GM19452 (cell line): ENCODE measurements around the gene RNU6-9.

Source experiments
- ATAC-seq: cut with Tn5 transposase; IDR thresholded peaks from one replicate; pipeline ENCODE4 v1.9.1; 2021; ENCODE audit not compliant: unreplicated experiment

RNU6-9 gene

GRCh38 chr19:861141-861755, 32.0 kb upstream of the RNU6-9 start:
- no peak for ATAC-seq

DNA sequence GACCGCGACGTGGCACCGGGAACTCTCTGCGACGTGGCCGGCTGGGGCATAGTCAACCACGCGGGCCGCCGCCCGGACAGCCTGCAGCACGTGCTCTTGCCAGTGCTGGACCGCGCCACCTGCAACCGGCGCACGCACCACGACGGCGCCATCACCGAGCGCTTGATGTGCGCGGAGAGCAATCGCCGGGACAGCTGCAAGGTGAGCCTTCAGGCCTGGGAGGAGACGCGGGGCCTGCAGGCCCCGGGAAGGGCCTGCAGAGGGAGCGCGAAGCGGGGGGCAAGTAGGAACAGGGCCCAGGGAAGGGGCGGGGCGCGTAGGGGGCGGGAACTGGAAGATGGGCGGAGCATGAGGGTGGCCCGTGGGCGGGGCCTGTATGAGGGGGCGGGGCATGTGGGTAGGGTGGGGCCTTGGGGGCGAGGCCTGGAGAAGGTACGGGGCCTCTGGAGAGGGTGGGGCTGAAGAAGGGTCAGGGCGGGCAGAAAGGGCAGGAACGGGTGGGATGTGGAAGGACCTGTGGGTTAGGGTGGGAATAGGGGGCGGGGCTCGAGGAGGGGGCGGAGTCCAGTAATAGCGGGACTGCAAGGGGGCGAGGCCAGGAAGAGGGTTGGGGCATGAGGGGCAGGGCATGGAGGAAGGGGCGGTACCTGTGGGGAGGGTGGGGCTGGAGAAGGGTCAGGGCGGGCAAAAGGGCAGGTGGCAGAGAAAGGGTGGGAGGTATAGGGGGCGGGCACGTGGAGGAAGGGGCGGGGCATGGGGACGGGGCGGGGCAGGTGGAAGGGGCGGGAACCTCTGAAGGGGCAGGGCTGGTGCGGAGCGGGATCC, 31.3 kb upstream of the RNU6-9 start:
- ATAC-seq: no peak

- ATAC-seq: no peak
Measured at GRCh38 chr19:862581-863314, 30.5 kb upstream of the RNU6-9 start.

DNA sequence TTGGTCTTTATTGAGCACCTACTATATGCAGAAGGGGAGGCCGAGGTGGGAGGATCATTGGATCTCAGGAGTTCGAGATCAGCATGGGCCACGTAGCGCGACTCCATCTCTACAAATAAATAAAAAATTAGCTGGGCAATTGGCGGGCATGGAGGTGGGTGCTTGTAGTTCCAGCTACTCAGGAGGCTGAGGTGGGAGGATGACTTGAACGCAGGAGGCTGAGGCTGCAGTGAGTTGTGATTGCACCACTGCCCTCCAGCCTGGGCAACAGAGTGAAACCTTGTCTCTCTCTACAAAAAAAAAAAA, 30.0 kb upstream of the RNU6-9 start:
- no peak for ATAC-seq

DNA sequence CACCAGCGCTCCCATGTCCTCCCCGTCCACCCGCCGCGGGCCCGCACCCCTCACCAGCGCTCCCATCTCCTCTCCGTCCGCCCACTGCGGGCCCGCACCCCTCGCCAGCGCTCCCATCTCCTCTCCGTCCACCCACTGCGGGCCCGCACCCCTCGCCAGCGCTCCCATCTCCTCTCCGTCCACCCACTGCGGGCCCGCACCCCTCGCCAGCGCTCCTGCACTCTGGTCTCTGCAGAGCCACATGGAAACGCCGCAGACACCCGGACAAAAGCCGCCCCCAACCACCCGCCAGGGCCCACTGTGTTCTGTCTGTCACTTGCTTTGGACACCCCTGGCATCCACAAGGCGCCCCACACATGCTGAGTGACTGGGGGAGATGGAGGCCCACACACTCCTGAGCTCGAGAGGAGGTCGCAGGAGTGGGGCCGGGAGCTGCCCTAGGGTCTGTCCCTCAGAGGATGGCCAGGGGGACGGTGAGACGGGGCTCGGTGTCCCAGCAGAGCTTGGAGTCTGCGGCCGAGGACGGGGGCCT, 26.4 kb upstream of the RNU6-9 start:
- no peak for ATAC-seq

DNA sequence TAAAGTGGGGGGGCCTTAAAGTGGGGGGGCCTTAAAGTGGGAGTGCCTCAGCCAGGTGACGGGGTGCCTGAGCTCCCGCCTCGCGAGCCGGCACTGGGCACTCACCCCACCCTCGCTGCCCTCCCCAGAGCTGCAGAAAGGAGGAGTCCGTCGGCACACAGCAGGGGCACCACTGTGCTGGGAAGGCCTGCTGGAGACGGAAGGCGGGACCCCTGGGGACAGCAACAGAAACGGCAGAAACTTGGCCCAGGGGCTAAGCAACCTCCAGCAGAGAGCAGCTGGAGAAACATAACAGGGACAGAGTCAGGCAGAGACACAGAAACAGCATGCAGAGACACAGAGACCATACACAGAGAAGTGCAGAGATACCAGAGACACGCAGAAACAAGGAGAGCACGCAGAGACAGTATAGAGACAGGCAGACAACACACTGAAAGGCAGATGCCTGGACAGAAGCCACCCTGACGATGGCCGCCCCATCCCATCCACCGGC, 25.9 kb upstream of the RNU6-9 start:
- ATAC-seq: no peak

GRCh38 chr19:867855-868457, 25.3 kb upstream of the RNU6-9 start:
- no peak for ATAC-seq

DNA sequence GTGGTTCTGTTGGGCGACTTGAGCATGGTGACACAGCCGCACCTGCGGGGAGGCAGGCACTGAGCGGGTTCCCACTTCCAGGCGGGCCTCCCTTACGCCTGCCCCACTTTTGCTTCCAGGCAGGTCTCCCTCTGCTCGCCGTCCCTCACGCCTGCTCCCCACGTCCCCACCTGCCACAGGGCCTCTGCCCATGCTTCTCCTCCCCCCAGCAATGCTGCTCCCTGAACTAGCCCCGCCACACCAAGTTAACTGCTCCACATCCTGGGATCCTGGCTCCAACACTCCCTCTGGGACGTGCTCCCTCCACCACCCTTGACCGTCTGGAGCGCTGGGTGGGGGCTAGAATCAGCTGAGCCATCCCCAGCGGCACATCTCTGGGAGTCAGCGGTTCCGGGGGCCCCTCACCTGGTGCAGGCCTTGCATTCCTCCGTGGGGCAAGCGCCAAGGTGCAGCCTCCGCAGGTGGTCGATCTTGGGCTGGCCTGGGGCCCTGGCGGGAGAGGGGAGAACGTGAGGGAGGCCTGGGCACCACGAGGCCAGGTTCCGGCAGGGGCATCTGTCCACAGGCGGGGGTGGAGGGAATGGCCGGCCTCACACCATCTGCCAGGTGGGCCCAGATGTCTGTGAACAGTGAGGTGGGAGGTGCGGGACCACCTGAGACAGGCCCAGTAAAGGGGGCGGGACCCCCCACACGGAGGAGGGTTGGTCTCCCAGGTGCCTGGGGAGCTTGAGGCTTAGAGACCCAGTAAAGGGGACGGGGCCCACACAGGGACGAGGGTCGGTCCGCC, 24.6 kb upstream of the RNU6-9 start:
- no peak for ATAC-seq

GRCh38 chr19:869245-870177, 23.8 kb upstream of the RNU6-9 start:
- ATAC-seq: no peak

- ATAC-seq: no peak
Measured at GRCh38 chr19:870314-870713, 23.0 kb upstream of the RNU6-9 start.

DNA sequence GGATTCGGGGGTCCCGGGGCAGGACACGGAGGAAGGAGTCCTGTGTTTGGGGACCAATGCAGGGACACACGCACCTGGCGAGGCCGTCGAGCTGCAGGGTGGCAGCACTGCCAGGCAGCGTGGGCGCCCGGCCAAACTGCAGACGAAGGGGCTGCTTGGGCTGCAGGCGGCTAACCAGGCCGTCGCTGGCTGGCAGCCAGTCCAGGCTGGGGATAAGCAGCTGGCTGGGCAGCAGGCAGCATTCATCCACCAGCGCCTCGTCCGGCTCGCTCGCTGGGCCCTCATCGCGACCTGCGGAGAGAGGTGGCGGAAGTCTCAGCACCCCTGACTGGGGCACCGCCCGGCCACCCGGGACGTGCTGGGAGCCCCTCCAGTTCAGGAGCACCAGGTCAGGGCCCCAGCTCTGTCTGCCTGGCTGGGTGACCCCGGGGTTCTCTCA, 22.3 kb upstream of the RNU6-9 start:
- ATAC-seq: no peak

GRCh38 chr19:871446-872265, 21.6 kb upstream of the RNU6-9 start:
- no peak for ATAC-seq

DNA sequence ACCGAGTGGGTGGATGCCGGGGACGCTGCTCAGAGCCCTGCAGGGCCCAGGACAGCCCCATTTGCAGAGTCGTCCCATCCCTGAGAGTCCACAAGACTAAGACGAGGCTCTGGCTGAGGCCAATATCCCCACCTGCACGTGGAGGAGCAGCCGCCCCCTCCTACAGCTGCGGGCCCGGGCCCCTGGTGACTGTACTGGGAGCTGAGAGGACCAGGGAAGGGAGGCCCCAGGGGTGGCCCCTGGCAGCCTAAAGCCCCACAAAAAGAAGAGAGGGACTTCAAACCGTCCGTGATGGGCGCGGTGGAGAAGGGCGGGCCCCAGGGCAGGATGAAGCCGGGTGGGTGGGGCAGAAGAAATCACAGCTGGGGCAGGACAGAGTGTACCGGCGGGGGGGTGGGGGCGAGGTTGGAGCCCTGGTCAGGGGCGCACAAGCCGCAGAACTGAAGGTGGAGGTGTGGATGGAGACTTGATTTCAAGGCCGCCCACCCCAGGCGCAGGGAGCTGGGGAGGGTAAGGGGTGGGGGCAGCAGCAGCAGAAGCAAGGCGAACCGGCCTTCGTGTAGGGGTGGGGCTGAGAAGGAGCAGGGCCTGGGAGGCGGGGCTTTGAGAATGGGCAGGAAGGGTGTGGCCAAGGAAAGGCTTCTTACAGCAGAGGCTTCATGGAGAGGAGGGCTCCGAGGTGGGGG, 20.9 kb upstream of the RNU6-9 start:
- ATAC-seq: no peak

DNA sequence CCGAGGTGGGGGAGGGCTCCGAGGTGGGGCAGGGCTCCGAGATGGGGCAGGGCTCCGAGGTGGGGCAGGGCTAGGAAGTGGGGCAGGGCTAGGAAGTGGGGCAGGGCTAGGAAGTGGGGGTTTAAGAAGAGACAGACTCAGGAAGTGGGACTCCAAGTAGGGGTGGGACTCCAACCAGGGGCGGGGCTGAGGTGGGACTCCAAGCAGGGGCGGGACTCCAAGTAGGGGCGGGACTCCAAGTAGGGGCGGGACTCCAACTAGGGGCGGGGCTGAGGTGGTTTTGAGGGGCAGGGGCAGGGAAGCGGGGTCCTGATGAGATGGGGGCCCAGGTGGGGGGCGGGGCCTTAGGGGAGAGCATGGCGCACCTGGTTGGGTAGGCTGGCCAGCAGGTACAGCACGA, 20.2 kb upstream of the RNU6-9 start:
- no peak for ATAC-seq

DNA sequence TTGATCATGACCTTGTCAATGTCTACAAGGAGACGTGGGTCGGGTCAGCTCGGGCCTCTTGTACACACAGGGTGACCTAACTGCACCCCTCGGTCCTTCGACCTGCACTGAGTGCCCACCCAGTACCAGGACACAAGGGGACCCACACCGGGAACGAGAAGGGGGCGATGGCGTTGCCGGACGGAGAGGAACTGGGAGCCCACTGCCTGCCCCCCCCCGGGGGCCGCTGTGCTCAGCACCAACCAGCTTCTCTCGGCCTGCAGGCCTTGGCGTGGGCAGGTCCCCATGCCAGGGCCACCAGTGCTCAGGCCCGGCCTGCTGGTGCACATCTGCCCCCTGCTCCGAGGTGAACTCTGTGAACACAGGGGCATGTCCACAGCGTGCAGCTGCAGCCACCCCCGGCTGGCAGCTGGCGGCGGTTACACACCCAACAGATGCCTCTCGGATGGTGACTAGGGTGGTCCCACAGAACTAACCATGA, 19.7 kb upstream of the RNU6-9 start:
- ATAC-seq: no peak

GRCh38 chr19:875265-875879, 17.9 kb upstream of the RNU6-9 start:
- ATAC-seq: no peak

DNA sequence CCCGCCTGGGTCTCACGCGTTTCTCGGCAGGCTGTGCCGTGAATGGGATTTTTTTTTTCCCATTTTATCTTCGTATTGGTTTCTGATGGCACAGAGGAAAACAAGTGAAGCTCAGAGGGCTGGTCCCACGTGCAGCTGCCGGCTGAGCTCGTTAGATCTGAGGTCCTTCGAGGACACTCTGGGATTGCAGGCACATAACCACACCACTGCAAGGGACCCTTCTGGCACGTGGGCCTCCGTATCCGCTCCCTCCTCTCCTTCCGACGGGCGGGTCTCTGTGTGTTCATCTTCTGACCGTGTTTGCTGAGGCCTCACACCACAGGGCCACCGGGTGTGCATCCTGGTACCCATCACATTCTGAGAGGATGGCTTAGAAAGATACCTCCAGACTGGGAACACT, 17.2 kb upstream of the RNU6-9 start:
- no peak for ATAC-seq
